Fibroblast of mammary gland (primary cell): ENCODE measurements around the gene TRABD2A.

Experiments
- DNase-seq: peaks from one replicate; pipeline ENCODE4 v3.0.0-alpha.2; 2010; ENCODE audit warnings: low read depth
- H3K4me3 ChIP-seq: 2 replicates; pipeline ENCODE4 v1.5.1; 2011; ENCODE audit warnings: low read depth, mild to moderate bottlenecking, low read length, moderate library complexity; ENCODE audit not compliant: control insufficient read depth
- CTCF ChIP-seq: conservative IDR thresholded peaks from 2 replicates; pipeline ENCODE4 v1.5.1; 2011; ENCODE audit warnings: low read depth, low read length, inconsistent platforms; ENCODE audit not compliant: control insufficient read depth, insufficient read depth

The TRABD2A gene

GRCh38 chr2:84904151-84904550 is 23.3 kb upstream of the TRABD2A start:
- DNase-seq = no peak
- H3K4me3 ChIP-seq = no peak overlapping the region
- no peak for TF ChIP-seq CTCF

- H3K4me3 ChIP-seq = no peak overlapping the region
- TF ChIP-seq CTCF = no peak
- DNase-seq = no peak
Observed at GRCh38 chr2:84902526-84902925, 21.6 kb upstream of the TRABD2A start.

GRCh38 chr2:84901593-84902120 is 20.8 kb upstream of the TRABD2A start:
- no peak for TF ChIP-seq CTCF
- DNase-seq = peak; percentile 96
- no peak overlapping the region for H3K4me3 ChIP-seq

GRCh38 chr2:84900971-84901370 is 20.1 kb upstream of the TRABD2A start:
- H3K4me3 ChIP-seq = no peak overlapping the region
- no peak for TF ChIP-seq CTCF
- no peak for DNase-seq

GRCh38 chr2:84899304-84900204 is 18.7 kb upstream of the TRABD2A start:
- H3K4me3 ChIP-seq = no peak overlapping the region
- TF ChIP-seq CTCF = no peak
- no peak for DNase-seq

GRCh38 chr2:84897773-84898172 is 16.9 kb upstream of the TRABD2A start:
- no peak for TF ChIP-seq CTCF
- DNase-seq = peak; percentile 38
- no peak overlapping the region for H3K4me3 ChIP-seq

- no peak for TF ChIP-seq CTCF
- no peak overlapping the region for H3K4me3 ChIP-seq
- no peak for DNase-seq
Observed at GRCh38 chr2:84896567-84896966, 15.7 kb upstream of the TRABD2A start.
